GM19372 (cell line): ENCODE results near the gene RNF146.
"Not testable (repeated sequence)": the region's sequence is repeated elsewhere in the genome, so short reads cannot be mapped to it uniquely, and the experiment has no call there.

ENCODE experiments used
- ATAC-seq: cut with Tn5 transposase; IDR thresholded peaks from one replicate; pipeline ENCODE4 v1.9.1; 2021; ENCODE audit warnings: mild to moderate bottlenecking, low read depth, moderate library complexity; ENCODE audit not compliant: unreplicated experiment

The RNF146 gene

DNA sequence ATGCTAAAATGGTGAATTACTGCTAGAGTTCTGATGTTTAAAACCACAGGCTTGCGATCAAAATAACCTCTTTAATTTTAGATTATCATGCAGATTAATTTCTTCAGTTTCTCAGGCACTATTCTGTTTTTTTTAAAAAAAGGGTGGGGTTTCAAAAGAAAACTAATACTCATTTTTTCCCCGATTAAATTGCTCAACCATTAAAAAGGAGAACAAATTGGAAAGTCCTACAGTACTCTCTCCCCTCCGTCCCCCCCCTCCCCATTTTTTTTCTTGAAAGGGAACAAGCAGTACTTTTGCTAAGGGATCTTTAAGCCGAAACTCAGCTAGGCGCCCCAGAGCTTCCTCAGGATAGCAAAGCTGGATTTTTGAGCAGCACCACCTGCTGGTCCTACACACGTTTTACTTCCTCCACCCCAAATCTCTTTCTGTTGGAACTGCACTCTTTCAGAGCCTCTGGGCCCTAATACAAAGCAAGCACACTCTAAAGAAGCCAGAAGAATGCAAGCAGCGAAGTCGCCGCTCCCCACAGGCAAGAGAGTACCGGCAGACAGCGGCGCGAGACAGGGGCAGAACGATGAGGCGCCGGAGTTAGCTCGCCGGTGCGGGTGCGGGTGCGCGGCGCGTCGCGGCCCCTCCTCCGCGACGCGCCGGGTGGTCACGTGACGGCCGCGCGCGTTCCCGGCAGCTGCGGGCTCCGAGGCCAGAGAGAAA lies at the start of gene RNF146:
Gene RNF146, plus strand, starts transcription at position 687 of the 714 bp plus-strand sequence. CDS start 13,475 bp downstream, outside the sequence.
- peak; percentile 77 for ATAC-seq

DNA sequence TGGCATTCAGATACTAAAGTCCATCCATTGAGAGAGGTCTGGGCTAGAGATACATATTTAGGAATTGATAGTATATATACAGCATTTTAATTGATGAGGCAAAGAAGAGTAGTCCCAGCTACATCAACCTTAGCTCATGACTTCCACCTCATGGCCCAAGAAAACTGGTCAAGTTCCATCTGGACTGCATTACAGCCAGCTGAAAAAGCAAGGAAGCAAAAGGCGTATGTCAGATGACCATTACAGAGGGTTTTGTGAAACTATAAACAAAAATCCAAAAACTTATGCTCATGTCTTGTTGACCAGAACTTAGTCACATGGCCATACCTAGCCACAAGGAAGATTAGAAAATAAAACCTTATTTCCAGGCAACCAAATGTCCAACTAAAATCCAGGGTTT lies 46.8 kb upstream of the RNF146 start:
- ATAC-seq = no peak

GRCh38 chr6:127221201-127221600 lies 45.5 kb upstream of the RNF146 start:
- ATAC-seq = no peak

- no peak for ATAC-seq
These were observed 44.2 kb upstream of the RNF146 start for GRCh38 chr6:127222418-127222817.

GRCh38 chr6:127225497-127225896 lies 41.2 kb upstream of the RNF146 start:
- ATAC-seq = no peak

- ATAC-seq = not testable (repeated sequence)
These were observed 32.8 kb upstream of the RNF146 start for GRCh38 chr6:127233819-127234218.

DNA sequence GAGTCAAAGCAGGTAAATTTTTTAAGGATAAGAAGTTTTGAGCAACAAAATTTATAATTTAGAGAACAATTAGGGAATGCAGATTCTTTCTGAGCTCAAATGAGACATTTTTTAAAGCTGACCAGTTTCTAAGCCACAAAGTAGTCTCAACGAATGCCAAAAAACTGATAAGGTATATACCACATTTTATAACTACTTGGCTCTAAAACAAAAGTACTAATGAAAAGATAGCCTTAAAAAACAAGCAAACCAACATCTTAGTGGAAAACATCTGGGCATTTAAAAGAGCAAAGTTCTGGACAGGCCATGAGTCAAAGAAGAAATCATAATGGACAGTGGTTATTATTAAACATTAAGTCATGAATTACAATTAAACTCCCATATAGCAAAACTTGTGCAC lies 23.2 kb upstream of the RNF146 start:
- ATAC-seq = no peak

DNA sequence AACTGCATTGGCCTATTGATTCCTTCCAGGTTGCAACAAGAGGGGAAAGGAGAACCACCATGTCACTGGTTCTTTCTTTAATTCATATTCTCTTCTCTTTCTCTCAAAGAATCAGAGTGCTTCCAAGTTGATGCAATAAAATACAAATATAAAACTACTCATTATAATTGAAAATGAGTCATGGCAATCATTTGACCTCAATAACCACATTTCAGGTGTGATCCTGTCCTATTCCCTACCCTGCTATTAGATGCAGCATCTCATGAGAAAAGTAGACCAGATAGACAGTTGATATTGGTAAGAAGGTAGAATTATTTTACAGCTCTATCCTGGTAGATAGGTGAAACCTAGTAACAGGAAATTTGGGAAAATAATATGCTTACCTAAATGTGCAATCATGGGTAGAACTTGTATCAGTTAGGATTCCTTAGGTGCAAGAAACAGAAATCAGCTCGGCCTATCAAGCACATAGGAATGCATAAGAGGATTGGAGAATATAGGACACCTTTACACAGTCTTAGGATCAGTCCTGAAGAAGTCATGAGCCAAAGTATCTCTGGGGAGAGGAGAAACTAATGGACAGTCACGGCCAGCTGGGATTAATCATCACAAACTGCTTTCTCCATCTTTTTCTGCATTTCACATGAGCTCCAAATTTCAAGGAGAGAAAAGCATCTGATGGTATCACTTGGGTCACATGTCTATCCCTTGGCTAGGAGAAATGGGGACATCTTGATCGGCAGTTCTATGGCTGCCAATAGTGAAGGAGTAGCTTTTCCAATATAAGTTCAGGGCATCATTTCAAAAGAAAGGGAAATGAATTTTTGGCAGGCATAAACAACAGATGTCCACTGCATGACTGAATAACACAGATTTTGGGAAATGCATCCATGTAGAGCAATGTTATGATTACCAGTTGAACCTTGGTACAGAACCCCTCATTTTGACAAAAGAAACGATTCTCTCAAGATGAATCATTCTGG lies 19.3 kb upstream of the RNF146 start:
- ATAC-seq = no peak

DNA sequence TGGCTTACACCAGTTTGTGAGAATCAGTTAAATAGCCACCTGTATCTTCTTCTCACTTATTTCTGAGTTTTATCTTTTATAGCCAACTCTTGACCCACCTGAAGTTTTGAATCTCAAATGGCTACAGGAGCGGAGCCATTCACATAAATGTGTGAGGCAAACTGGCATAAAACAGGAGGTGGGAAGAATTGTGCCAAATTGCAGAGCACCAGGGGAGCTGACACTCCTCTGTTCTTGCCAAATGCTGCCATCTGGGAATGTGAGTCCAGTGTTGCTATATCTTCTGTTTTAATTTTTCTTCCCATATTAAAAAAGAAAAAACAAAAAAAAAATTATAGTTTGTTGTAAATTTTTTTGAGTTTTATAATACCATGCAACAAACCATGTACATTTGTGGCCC lies 17.0 kb upstream of the RNF146 start:
- ATAC-seq = no peak

DNA sequence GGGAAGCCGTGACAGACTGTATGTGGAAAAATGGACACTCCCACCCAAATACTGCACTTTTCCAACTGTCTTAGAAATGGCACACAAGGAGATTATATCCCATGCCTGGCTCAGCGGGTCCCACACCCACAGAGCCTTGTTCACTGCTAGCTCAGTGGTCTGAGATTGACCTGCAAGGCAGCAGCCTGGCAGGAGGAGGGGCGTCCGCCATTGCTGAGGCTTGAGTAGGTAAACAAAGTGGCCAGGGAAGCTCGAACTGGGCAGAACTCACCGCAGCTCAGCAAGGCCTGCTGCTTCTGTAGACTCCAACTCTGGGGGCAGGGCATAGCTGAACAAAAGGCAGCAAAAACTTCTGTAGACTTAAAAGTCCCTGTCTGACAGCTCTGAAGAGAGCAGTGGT lies 11.4 kb upstream of the RNF146 start:
- no peak for ATAC-seq

- ATAC-seq = no peak
These were observed 3.8 kb upstream of the RNF146 start for GRCh38 chr6:127262896-127263295.

GRCh38 chr6:127263481-127263880 lies 3.2 kb upstream of the RNF146 start:
- ATAC-seq = no peak

- ATAC-seq = peak; percentile 66
These were observed 405 bp downstream of the RNF146 start for GRCh38 chr6:127266892-127267645.

DNA sequence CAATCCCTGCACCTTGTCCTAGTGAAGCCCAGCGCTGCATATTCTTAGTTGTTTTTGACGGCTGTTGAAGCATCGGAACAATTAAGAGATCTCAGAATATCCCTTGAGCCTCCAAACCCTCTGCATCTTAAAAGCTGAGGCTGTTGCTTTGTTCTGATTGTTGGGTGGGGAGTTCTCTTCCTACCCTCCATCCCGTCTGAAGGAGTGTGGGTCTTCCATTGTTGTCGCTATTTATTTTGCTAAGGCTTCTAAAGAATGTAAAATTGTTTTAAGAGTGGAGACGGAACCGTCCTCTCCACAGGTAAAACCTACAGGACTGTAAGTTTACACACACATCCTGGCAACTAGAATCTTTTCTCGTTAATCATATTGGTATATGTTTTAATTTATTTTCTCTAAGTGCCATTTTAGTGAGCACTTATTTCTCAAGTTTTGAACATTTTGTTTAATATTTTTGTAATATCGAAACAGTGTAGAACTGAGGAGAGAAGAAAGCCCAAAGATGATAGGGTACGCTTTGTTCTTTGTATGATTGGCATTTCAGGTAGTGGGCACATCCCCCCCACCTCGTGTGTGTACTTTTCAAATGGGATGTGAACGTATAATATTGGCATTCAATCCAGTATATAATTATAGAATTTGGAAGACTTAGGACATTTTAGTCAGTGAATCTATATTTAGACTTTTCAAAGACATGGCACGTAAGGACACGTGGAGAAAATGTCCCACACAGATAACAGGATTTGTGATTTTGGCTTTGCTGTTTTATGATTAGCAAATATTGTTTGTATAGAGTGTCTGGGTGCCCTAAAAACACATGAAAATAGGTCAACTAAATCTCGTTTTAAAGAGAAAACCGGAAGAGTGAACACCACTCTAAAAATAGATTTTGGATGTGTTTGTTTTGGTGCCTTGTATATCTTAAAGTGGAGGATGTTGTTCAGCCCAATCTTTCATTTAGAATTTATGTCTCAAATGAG lies 1.3 kb downstream of the RNF146 start:
- no peak for ATAC-seq

DNA sequence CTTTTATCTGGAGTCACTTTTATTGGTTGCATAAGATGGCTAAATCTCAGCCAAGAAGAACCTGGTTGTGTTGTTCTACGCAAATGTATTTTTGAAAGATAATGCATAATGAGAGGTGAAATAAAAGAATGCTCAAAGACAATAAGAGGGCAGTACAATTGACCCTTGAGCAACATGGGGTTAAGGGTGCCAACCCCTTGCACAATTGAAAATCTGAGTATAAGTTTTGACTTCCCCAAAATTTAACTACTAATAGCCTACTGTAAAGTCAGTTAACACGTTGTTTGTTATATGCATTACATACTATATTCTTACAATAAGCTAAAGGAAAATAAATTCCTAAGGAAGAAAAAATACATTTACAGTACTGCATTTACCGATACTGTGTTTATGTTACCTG lies 5.9 kb downstream of the RNF146 start:
- ATAC-seq = no peak

DNA sequence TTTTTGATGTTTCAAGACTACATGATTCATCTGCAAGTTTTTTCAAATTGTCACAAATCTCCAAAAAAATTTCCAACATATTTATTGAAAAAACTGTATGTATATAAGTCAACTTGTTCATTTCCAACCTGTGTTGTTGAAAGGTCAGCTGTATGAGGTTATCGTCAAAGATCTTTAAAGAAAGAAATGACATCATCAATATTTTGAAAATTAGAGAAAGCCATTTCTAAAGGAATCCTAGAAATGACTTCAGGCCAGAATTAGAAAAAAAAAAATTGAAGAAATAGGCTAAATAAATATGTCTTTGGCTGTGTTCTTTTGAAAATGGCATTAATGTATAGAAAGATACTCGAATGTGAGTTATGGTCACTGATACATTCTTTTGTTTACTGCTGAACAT lies 6.8 kb downstream of the RNF146 start:
- no peak for ATAC-seq

DNA sequence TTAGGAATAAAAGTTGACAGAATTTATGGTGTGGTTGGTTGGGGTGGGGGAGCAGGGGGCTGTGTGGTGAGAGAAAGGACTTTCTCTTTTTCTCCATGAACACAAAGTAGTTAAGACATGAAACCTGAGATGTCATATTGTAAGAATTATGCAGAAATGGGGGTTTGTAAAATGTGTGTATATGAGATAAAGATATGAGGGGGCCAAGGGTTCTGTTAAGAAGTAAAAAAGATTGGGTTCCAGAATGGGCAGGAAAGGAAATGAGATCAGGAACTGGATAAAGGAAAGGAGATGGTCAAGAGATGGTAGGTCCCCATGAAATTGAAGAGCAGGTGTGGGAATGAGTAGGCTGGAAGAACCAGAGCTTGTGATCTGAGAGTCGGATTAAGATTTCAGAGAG lies 9.7 kb downstream of the RNF146 start:
- no peak for ATAC-seq

DNA sequence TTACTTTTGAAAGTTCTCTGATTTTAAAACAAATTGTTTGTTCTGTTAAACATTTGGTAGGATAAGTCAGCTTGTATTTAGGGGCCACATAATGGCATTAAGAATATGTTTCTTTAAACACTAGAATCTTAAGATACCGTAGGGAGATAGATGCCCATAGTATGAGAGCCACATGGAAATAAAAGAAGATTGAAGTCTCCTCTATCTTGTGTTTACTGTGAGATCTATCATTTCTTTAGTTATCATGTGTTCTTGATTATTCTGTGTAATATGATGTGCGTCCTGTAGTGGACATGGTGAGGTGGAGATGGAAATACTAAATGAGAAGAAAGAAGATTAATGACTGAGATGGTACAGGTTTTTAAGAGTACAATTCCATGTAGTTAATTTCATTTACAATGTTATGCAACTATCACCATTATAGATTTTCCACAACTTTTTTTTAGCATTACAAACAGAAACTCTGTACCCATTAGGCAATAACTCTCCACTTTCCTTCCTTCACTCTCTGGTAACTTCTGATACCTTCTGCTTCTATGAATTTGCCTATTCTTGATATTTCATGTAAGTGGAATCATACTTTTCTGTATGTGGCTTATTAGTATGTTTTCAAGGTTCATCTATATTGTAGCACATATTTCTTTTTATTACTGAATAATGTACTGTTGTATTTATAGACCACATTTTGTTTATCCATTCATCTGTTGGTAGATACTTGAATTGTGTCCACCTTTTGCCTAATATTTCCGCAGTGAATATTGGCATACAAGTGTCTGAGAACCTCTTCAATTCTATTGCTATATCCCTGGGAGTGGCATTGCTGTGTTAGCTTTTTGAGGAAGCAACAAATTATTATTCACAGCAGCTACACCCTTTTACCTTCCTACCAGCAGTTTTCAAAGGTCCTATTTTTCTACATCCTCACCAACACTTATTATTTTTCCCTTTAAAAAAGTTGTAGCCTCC lies 11.5 kb downstream of the RNF146 start:
- ATAC-seq = no peak

DNA sequence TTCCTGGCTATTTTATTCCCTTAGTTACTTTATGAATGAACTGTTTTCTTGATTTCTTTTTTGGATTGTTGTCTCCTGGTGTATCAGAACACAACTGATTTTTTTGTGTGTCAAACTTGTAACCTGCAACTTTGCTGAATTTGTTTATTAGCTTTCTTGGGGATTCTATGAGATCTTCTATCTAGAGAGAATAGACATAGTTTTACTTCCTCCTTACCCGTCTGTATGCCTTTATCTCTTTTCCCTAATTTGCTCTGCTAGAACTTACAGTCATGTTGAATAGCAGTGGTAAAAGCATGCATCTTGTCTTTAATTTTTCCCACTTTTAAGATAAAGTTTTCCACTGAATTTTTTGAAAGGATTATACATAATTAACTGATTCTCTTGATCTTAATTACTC lies 13.2 kb downstream of the RNF146 start:
- ATAC-seq = no peak
